Measurements from ENCODE around the gene DOCK1.

DOCK1 gene

DNA sequence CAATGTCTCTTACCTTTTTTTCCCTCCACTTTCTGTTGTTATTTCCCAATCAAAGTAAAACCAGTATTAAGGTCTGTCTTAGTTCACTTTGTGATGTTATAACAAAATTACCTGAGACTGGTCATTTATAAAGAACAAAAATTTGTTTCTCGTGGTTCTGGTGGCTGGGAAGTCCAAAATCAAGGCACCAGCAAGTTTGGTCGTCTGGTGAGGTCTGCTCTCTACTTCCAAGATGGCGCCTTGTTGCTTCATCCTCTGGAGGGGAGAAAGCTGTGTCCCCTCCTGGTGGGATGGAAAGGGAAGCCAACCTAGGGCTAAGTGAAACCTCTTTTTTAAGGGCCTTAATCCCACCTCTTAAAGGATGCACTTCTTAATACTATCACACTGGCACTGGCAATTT, 313.4 kb downstream of the DOCK1 start:
- H3K4ac ChIP-seq (ENCODE audit: low read depth in 1 of 2, low read length in 2 of 2), result no peak overlapping the region
- WGBS, result 97% methylated on average over 3 of the region's 3 CpGs
- no peak overlapping the region for H2BK5ac ChIP-seq (ENCODE audit: low read depth, low read length, poor library complexity, severe bottlenecking)
- H3K4me1 ChIP-seq (ENCODE audit: control insufficient read depth, insufficient read depth, low read depth, low read length), result peaks cover 6% of the 10 kb centered on the region
- no peak overlapping the region for H3K23ac ChIP-seq (ENCODE audit: low read length in 2 of 2)
- H3K4me2 ChIP-seq (ENCODE audit: low read length, poor library complexity, severe bottlenecking), result no peak overlapping the region
- no peak overlapping the region for H4K91ac ChIP-seq (ENCODE audit: low read length)
- H2AK5ac ChIP-seq (ENCODE audit: low read length, severe bottlenecking), result no peak overlapping the region
- H2BK15ac ChIP-seq (ENCODE audit: low read depth, poor library complexity, severe bottlenecking), result no peak overlapping the region
- no peak overlapping the region for H3K14ac ChIP-seq (ENCODE audit: low read length in 2 of 2)
- peaks cover 18% of the 10 kb centered on the region for H3K79me1 ChIP-seq (replicated peaks; ENCODE audit: low read length, poor library complexity, severe bottlenecking)
- H3K9ac ChIP-seq (ENCODE audit: low read length), result no peak overlapping the region
- no peak overlapping the region for H3K18ac ChIP-seq (ENCODE audit: low read depth in 1 of 2, low read length in 2 of 2)
- no peak overlapping the region for H2AFZ ChIP-seq (ENCODE audit: low read depth, low read length)
- H3K36me3 ChIP-seq (ENCODE audit: control insufficient read depth in 1 of 2, insufficient read depth in 2 of 2, low read depth in 1 of 2, low read length in 2 of 2), result peaks cover 0 to 6% of the 10 kb centered on the region in 2 experiments
- H3K9me3 ChIP-seq (ENCODE audit: control insufficient read depth, low read length), result peaks cover 5% of the 10 kb centered on the region
- no peak overlapping the region for H2BK12ac ChIP-seq (ENCODE audit: low read length in 2 of 2)
- H2BK120ac ChIP-seq (ENCODE audit: low read depth, low read length), result no peak overlapping the region
- no peak overlapping the region for H4K8ac ChIP-seq (ENCODE audit: low read length)
- no peaks in the 10 kb centered on the region for H3K27me3 ChIP-seq (ENCODE audit: control insufficient read depth in 1 of 2, insufficient read depth in 1 of 2, low read length in 2 of 2)
- no peak overlapping the region for H3K4me3 ChIP-seq (ENCODE audit: insufficient read depth in 1 of 2, low read depth in 1 of 2, low read length in 2 of 2)
- DNase-seq, result no peak
- H3K27ac ChIP-seq (ENCODE audit: low read length, poor library complexity, severe bottlenecking), result no peak overlapping the region

DNA sequence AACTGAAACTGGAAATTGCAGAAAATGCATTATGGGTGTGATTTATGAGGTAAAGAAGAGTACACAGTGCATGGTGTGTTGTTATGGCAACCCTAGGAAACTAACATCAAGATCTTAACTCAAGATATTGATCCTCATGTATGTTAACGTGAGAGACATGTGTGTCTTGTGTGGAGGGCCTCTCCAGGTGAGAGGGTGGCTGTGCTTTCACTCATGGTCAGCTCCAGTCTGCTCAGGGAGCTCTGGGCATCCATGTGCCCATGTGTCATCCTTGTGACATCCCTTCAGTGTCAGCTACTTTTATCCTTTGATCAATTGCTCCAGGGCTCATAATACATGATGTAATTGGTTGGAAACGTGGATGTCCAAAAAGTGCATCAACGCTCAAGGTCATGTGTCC, 316.1 kb downstream of the DOCK1 start:
- no peak overlapping the region for H3K23ac ChIP-seq (ENCODE audit: low read length in 2 of 2)
- no peak overlapping the region for H3K4me2 ChIP-seq (ENCODE audit: low read length, poor library complexity, severe bottlenecking)
- H3K27ac ChIP-seq (ENCODE audit: low read length, poor library complexity, severe bottlenecking), result no peak overlapping the region
- peaks cover 14% of the 10 kb centered on the region for H3K79me1 ChIP-seq (replicated peaks; ENCODE audit: low read length, poor library complexity, severe bottlenecking)
- H3K4me3 ChIP-seq (ENCODE audit: insufficient read depth in 1 of 2, low read depth in 1 of 2, low read length in 2 of 2), result no peak overlapping the region
- peaks cover 2 to 7% of the 10 kb centered on the region in 2 experiments for H3K36me3 ChIP-seq (ENCODE audit: control insufficient read depth in 1 of 2, insufficient read depth in 2 of 2, low read depth in 1 of 2, low read length in 2 of 2)
- no peak overlapping the region for H3K4ac ChIP-seq (ENCODE audit: low read depth in 1 of 2, low read length in 2 of 2)
- H3K4me1 ChIP-seq (ENCODE audit: control insufficient read depth, insufficient read depth, low read depth, low read length), result peaks cover 3% of the 10 kb centered on the region
- no peak overlapping the region for H2BK15ac ChIP-seq (ENCODE audit: low read depth, poor library complexity, severe bottlenecking)
- H4K91ac ChIP-seq (ENCODE audit: low read length), result no peak overlapping the region
- H3K9me3 ChIP-seq (ENCODE audit: control insufficient read depth, low read length), result peaks cover 5% of the 10 kb centered on the region
- no peak overlapping the region for H2AK5ac ChIP-seq (ENCODE audit: low read length, severe bottlenecking)
- no peaks in the 10 kb centered on the region for H3K27me3 ChIP-seq (ENCODE audit: control insufficient read depth in 1 of 2, insufficient read depth in 1 of 2, low read length in 2 of 2)
- no peak overlapping the region for H2BK12ac ChIP-seq (ENCODE audit: low read length in 2 of 2)
- no peak overlapping the region for H2BK5ac ChIP-seq (ENCODE audit: low read depth, low read length, poor library complexity, severe bottlenecking)
- H4K8ac ChIP-seq (ENCODE audit: low read length), result no peak overlapping the region
- DNase-seq, result no peak
- 95% methylated on average over 3 of the region's 3 CpGs for WGBS
- H3K14ac ChIP-seq (ENCODE audit: low read length in 2 of 2), result no peak overlapping the region
- no peak overlapping the region for H2BK120ac ChIP-seq (ENCODE audit: low read depth, low read length)
- H3K9ac ChIP-seq (ENCODE audit: low read length), result no peak overlapping the region
- no peak overlapping the region for H3K18ac ChIP-seq (ENCODE audit: low read depth in 1 of 2, low read length in 2 of 2)
- no peak overlapping the region for H2AFZ ChIP-seq (ENCODE audit: low read depth, low read length)

DNA sequence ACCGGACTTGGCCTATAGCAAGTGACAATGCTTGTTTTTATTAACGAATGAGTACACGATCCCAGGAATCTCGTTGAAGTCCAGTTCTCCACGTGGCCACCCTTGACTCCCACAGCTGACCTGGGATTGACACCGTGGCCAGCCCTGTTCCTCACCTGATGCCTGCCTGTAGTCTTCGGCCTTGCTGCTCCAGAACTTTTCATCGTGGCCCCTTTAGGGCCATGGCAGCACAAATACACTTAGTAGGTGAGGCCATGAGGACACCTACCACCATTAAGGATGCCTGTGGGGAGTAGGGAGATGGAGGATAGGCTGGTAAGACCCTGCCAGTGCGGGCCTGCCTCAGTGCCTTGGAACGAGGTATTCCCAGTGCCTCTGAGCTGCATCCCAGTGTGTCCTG, 321.8 kb downstream of the DOCK1 start:
- Histone ChIP-seq H3K4ac (ENCODE audit: low read depth in 1 of 2, low read length in 2 of 2) (no peak overlapping the region), H2BK5ac (ENCODE audit: low read depth, low read length, poor library complexity, severe bottlenecking) (no peak overlapping the region), H2BK120ac (ENCODE audit: low read depth, low read length) (no peak overlapping the region), H3K23ac (ENCODE audit: low read length in 2 of 2) (no peak overlapping the region), H3K27ac (ENCODE audit: low read length, poor library complexity, severe bottlenecking) (no peak overlapping the region), H3K4me3 (ENCODE audit: insufficient read depth in 1 of 2, low read depth in 1 of 2, low read length in 2 of 2) (no peak overlapping the region), H3K14ac (ENCODE audit: low read length in 2 of 2) (peak overlapping the region in 1 of 2 experiments; percentile 27), H2AK5ac (ENCODE audit: low read length, severe bottlenecking) (no peak overlapping the region), H3K9ac (ENCODE audit: low read length) (no peak overlapping the region), H3K36me3 (ENCODE audit: control insufficient read depth in 1 of 2, insufficient read depth in 2 of 2, low read depth in 1 of 2, low read length in 2 of 2) (peaks cover 5 to 12% of the 10 kb centered on the region in 2 experiments), H3K27me3 (ENCODE audit: control insufficient read depth in 1 of 2, insufficient read depth in 1 of 2, low read length in 2 of 2) (no peaks in the 10 kb centered on the region), H3K4me2 (ENCODE audit: low read length, poor library complexity, severe bottlenecking) (no peak overlapping the region), H4K8ac (ENCODE audit: low read length) (no peak overlapping the region), H2BK15ac (ENCODE audit: low read depth, poor library complexity, severe bottlenecking) (no peak overlapping the region), H3K4me1 (ENCODE audit: control insufficient read depth, insufficient read depth, low read depth, low read length) (no peaks in the 10 kb centered on the region), H3K9me3 (ENCODE audit: control insufficient read depth, low read length) (no peaks in the 10 kb centered on the region), H3K18ac (ENCODE audit: low read depth in 1 of 2, low read length in 2 of 2) (no peak overlapping the region), H3K79me1 (replicated peaks; ENCODE audit: low read length, poor library complexity, severe bottlenecking) (peaks cover 8% of the 10 kb centered on the region), H4K91ac (ENCODE audit: low read length) (no peak overlapping the region), H2BK12ac (ENCODE audit: low read length in 2 of 2) (no peak overlapping the region), H2AFZ (ENCODE audit: low read depth, low read length) (no peak overlapping the region)
- no peak for DNase-seq
- 97% methylated on average over 10 of the region's 10 CpGs for WGBS

DNA sequence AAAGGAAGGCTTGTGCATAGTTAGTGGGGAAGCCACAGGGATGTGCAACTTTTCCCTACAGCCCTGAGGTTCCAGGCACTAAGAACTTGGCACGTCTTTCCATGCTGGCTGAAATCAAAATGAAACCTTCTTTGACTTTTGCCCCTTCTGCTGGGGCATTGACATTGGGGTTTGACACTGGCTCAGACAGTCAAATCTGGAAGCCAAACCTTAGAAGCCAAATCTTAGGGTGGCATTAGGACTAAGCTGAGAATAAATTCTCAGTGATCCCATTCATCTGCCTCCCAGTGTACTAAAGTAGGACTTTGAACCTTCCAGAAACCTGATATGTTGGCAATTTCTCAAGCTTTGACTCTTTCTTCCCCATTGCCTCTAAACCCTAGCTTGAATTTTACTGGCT, 322.4 kb downstream of the DOCK1 start:
- Histone ChIP-seq H3K4me3 (ENCODE audit: insufficient read depth in 1 of 2, low read depth in 1 of 2, low read length in 2 of 2) (no peak overlapping the region), H3K27me3 (ENCODE audit: control insufficient read depth in 1 of 2, insufficient read depth in 1 of 2, low read length in 2 of 2) (no peaks in the 10 kb centered on the region), H3K14ac (ENCODE audit: low read length in 2 of 2) (no peak overlapping the region), H3K4ac (ENCODE audit: low read depth in 1 of 2, low read length in 2 of 2) (no peak overlapping the region), H4K91ac (ENCODE audit: low read length) (no peak overlapping the region), H2AK5ac (ENCODE audit: low read length, severe bottlenecking) (no peak overlapping the region), H3K9me3 (ENCODE audit: control insufficient read depth, low read length) (no peaks in the 10 kb centered on the region), H2AFZ (ENCODE audit: low read depth, low read length) (no peak overlapping the region), H2BK12ac (ENCODE audit: low read length in 2 of 2) (no peak overlapping the region), H3K23ac (ENCODE audit: low read length in 2 of 2) (no peak overlapping the region), H3K36me3 (ENCODE audit: control insufficient read depth in 1 of 2, insufficient read depth in 2 of 2, low read depth in 1 of 2, low read length in 2 of 2) (peaks cover 5 to 12% of the 10 kb centered on the region in 2 experiments), H3K4me1 (ENCODE audit: control insufficient read depth, insufficient read depth, low read depth, low read length) (no peaks in the 10 kb centered on the region), H2BK120ac (ENCODE audit: low read depth, low read length) (no peak overlapping the region), H3K79me1 (replicated peaks; ENCODE audit: low read length, poor library complexity, severe bottlenecking) (peaks cover 4% of the 10 kb centered on the region), H3K4me2 (ENCODE audit: low read length, poor library complexity, severe bottlenecking) (no peak overlapping the region), H2BK5ac (ENCODE audit: low read depth, low read length, poor library complexity, severe bottlenecking) (no peak overlapping the region), H3K9ac (ENCODE audit: low read length) (no peak overlapping the region), H4K8ac (ENCODE audit: low read length) (no peak overlapping the region), H3K27ac (ENCODE audit: low read length, poor library complexity, severe bottlenecking) (no peak overlapping the region), H3K18ac (ENCODE audit: low read depth in 1 of 2, low read length in 2 of 2) (no peak overlapping the region), H2BK15ac (ENCODE audit: low read depth, poor library complexity, severe bottlenecking) (no peak overlapping the region)
- DNase-seq, result no peak
- 100% methylated on average over 1 of the region's 1 CpG for WGBS
